Osteoblast (primary cell): ENCODE measurements around the gene ZNF560. TPM values are rescaled to one million over a fixed set of nuclear protein-coding genes. Genes with fewer than 3 reads are reported as not detected.

Source experiments
- DNase-seq: peaks from one replicate; pipeline ENCODE4 v3.0.0; 2011; ENCODE audit warnings: low spot score, mixed read lengths; ENCODE audit not compliant: insufficient read length; ENCODE audit errors: missing footprints
- H2AFZ ChIP-seq: 2 replicates; pipeline ENCODE4 v1.6.0; 2011; ENCODE audit warnings: mild to moderate bottlenecking, low read length
- H3K27ac ChIP-seq: 2 replicates; pipeline ENCODE4 v1.5.1; 2011; ENCODE audit warnings: mild to moderate bottlenecking, low read depth, low read length, moderate library complexity
- H3K27me3 ChIP-seq: 2 replicates; pipeline ENCODE4 v1.6.0; 2012; ENCODE audit warnings: mild to moderate bottlenecking, control low read depth, inconsistent platforms, low read length, moderate library complexity; ENCODE audit not compliant: insufficient read depth
- H3K36me3 ChIP-seq: 2 replicates; pipeline ENCODE4 v1.5.1; 2011; ENCODE audit warnings: mild to moderate bottlenecking, low read length, control low read depth, moderate library complexity; ENCODE audit not compliant: insufficient read depth
- H3K4me1 ChIP-seq: 2 replicates; pipeline ENCODE4 v1.5.1; 2011; ENCODE audit warnings: mild to moderate bottlenecking, low read length, control low read depth, moderate library complexity; ENCODE audit not compliant: insufficient read depth
- H3K4me2 ChIP-seq: 2 replicates; pipeline ENCODE4 v1.6.0; 2011; ENCODE audit warnings: mild to moderate bottlenecking, low read length; ENCODE audit not compliant: insufficient read depth
- H3K4me3 ChIP-seq: fragments of 200-600 bp; sonication (generic); 3 replicates; pipeline ENCODE4 v1.5.1; 2012; ENCODE audit warnings: mild to moderate bottlenecking, low read length, inconsistent platforms; ENCODE audit not compliant: insufficient read depth
- H3K79me2 ChIP-seq: 2 replicates; pipeline ENCODE4 v1.6.0; 2012; ENCODE audit warnings: mild to moderate bottlenecking, low read length, control low read depth, inconsistent platforms; ENCODE audit not compliant: insufficient read depth
- H3K9me3 ChIP-seq: 2 replicates; pipeline ENCODE4 v1.5.1; 2011; ENCODE audit warnings: low read depth, low read length, control low read depth
- H4K20me1 ChIP-seq: 2 replicates; pipeline ENCODE4 v1.6.0; 2012; ENCODE audit warnings: mild to moderate bottlenecking, low read length, control low read depth; ENCODE audit not compliant: insufficient read depth
- CTCF ChIP-seq: IDR thresholded peaks from 2 replicates; pipeline ENCODE4 v1.5.1; 2011; ENCODE audit warnings: mild to moderate bottlenecking, low read depth, low read length, moderate library complexity; ENCODE audit errors: extremely low read depth
- total RNA-seq: library from RNA; depleted of rRNA; stranded (reverse); fragments of >200 nt; gene quantifications from 2 replicates; pipeline ENCODE4 v1.2.3, GENCODE V29; 2012

Gene ZNF560
- total RNA-seq, 1 donor, result 0.36 TPM

DNA sequence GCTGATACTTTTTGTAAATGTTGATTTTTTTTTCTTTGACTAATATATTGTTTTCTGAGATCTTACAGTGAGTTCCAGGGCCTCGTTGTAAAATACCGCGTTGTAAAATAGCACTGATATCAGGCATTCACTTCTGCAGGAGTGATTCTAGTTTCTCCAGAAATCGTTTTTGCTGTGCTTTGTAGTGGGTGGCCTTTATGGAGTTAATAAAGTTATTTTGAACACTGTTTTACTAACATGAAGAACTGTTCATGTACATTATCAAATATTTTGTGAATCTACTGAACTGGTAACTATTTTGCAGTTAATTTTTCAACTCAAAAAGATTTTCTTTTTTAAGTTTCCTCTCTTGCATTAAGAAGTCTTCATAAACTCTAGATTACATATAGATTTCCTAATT lies 62.1 kb downstream of the ZNF560 start:
- H3K9me3 ChIP-seq, result no peaks in the 10 kb centered on the region
- no peaks in the 10 kb centered on the region for H3K27me3 ChIP-seq
- no peak overlapping the region for H3K27ac ChIP-seq
- H3K4me2 ChIP-seq, result peak overlapping the region; percentile 85
- peaks cover 15% of the 10 kb centered on the region for H3K79me2 ChIP-seq
- TF ChIP-seq CTCF, result no peak
- DNase-seq, result no peak
- peaks cover 12% of the 10 kb centered on the region for H3K4me1 ChIP-seq
- H4K20me1 ChIP-seq, result no peaks in the 10 kb centered on the region
- H2AFZ ChIP-seq, result peak overlapping the region; percentile 99
- peak overlapping the region; percentile 93 for H3K4me3 ChIP-seq
- peaks cover under 1% of the 10 kb centered on the region for H3K36me3 ChIP-seq

GRCh38 chr19:9435279-9436268 lies 62.8 kb downstream of the ZNF560 start, which contains the start of gene ZNF266:
Gene ZNF266 (minus strand): TSS chr19:9435573. CDS start chr19:9420089, 15,484 bp downstream.
- peak; percentile 43 for TF ChIP-seq CTCF
- H3K27ac ChIP-seq, result peak within 1 kb of the TSS; percentile 88
- H3K4me1 ChIP-seq, result peaks cover 12% of the 10 kb centered on the region
- no peaks in the 10 kb centered on the region for H4K20me1 ChIP-seq
- H3K36me3 ChIP-seq, result peaks cover 5% of the 10 kb centered on the region
- peak; percentile 91 for DNase-seq
- H3K9me3 ChIP-seq, result no peaks in the 10 kb centered on the region
- H3K4me3 ChIP-seq, result peak within 1 kb of the TSS; percentile 93
- H2AFZ ChIP-seq, result peak within 1 kb of the TSS; percentile 99
- H3K4me2 ChIP-seq, result peak within 1 kb of the TSS; percentile 85
- H3K27me3 ChIP-seq, result no peaks in the 10 kb centered on the region
- H3K79me2 ChIP-seq, result peaks cover 15% of the 10 kb centered on the region

- Histone ChIP-seq H3K9me3 (no peaks in the 10 kb centered on the region), H3K4me3 (no peak overlapping the region), H3K36me3 (peaks cover 10% of the 10 kb centered on the region), H3K27ac (no peak overlapping the region), H3K4me1 (peaks cover 12% of the 10 kb centered on the region), H3K27me3 (no peaks in the 10 kb centered on the region), H4K20me1 (no peaks in the 10 kb centered on the region), H3K79me2 (peaks cover 15% of the 10 kb centered on the region), H3K4me2 (no peak overlapping the region), H2AFZ (no peak overlapping the region)
- DNase-seq, result no peak
- peak; percentile 38 for TF ChIP-seq CTCF
Measured at GRCh38 chr19:9431475-9431874, 66.9 kb downstream of the ZNF560 start.

GRCh38 chr19:9430444-9430843 lies 68.0 kb downstream of the ZNF560 start:
- Histone ChIP-seq H3K27ac (no peak overlapping the region), H3K27me3 (no peaks in the 10 kb centered on the region), H3K4me2 (no peak overlapping the region), H3K4me3 (no peak overlapping the region), H4K20me1 (no peaks in the 10 kb centered on the region), H3K79me2 (peaks cover 15% of the 10 kb centered on the region), H2AFZ (no peak overlapping the region), H3K4me1 (peaks cover 6% of the 10 kb centered on the region), H3K9me3 (no peaks in the 10 kb centered on the region), H3K36me3 (peaks cover 14% of the 10 kb centered on the region)
- no peak for TF ChIP-seq CTCF
- no peak for DNase-seq
